Endodermal cell (in vitro differentiated cells): ENCODE measurements around the gene DHX16. TPM values are rescaled to one million over a fixed set of nuclear protein-coding genes. Genes with fewer than 3 reads are reported as not detected.

Experiments used
- DNase-seq: peaks from one replicate; pipeline ENCODE4 v3.0.0-alpha.2; 2017
- H3K27ac ChIP-seq: 2 replicates; pipeline ENCODE4 v1.5.1; 2013; ENCODE audit warnings: mild to moderate bottlenecking, low read depth, low read length, moderate library complexity
- H3K27me3 ChIP-seq: 2 replicates; pipeline ENCODE4 v1.6.1; 2013; ENCODE audit warnings: mild to moderate bottlenecking, low read length, moderate library complexity; ENCODE audit not compliant: insufficient read depth, control insufficient read depth, poor library complexity, severe bottlenecking
- H3K36me3 ChIP-seq: 2 replicates; pipeline ENCODE4 v1.7.0; 2013; ENCODE audit warnings: mild to moderate bottlenecking, low read length, moderate library complexity; ENCODE audit not compliant: control insufficient read depth, insufficient read depth
- H3K4me1 ChIP-seq: one replicate; pipeline ENCODE4 v1.7.0; 2013; ENCODE audit warnings: low read length; ENCODE audit not compliant: control insufficient read depth, insufficient read depth
- H3K4me3 ChIP-seq: 2 replicates; pipeline ENCODE4 v1.5.1; 2013; ENCODE audit warnings: mild to moderate bottlenecking, low read length, moderate library complexity
- H3K9ac ChIP-seq: 2 replicates; pipeline ENCODE4 v1.6.1; 2013; ENCODE audit warnings: mild to moderate bottlenecking, low read length, moderate library complexity; ENCODE audit not compliant: poor library complexity, severe bottlenecking; ENCODE audit errors: extremely low read depth
- H3K9me3 ChIP-seq: 2 replicates; pipeline ENCODE4 v1.6.1; 2013; ENCODE audit warnings: mild to moderate bottlenecking, low read length, moderate library complexity; ENCODE audit not compliant: control insufficient read depth
- H3K27ac Mint-ChIP-seq: 2 replicates; pipeline ENCODE4 v1.8.0; 2020; ENCODE audit warnings: mixed read lengths
- H3K27me3 Mint-ChIP-seq: 2 replicates; pipeline ENCODE4 v1.8.0; 2021; ENCODE audit warnings: mild to moderate bottlenecking, mixed read lengths; ENCODE audit not compliant: insufficient read depth
- H3K36me3 Mint-ChIP-seq: 2 replicates; pipeline ENCODE4 v1.8.0; 2020; ENCODE audit warnings: low read depth, mixed read lengths
- H3K4me1 Mint-ChIP-seq: 2 replicates; pipeline ENCODE4 v1.8.0; 2020; ENCODE audit warnings: mixed read lengths
- H3K4me3 Mint-ChIP-seq: 2 replicates; pipeline ENCODE4 v1.8.0; 2020; ENCODE audit warnings: mild to moderate bottlenecking, moderate library complexity, mixed read lengths
- H3K9me3 Mint-ChIP-seq: 2 replicates; pipeline ENCODE4 v1.8.0; 2020; ENCODE audit warnings: mild to moderate bottlenecking, mixed read lengths
- CTCF ChIP-seq: fragments of 200-600 bp; sonication (generic); conservative IDR thresholded peaks from 2 replicates; pipeline ENCODE4 v1.5.0; 2021; ENCODE audit warnings: antibody characterized with exemption, mild to moderate bottlenecking
- WGBS, 2 experiments: methylation state at CpG; one replicate each; pipeline versions ENCODE4 v1.1.5 to v1.1.7; 2013; ENCODE audit warnings: missing lambda C conversion rate in 2 of 2, mixed read lengths in 1 of 2; ENCODE audit not compliant: insufficient coverage in 1 of 2, insufficient read length in 1 of 2; 5-methylcytosine and 5-hydroxymethylcytosine counted together
- total RNA-seq, 2 donors: library from RNA; stranded (reverse); fragmentation: NEBNext Ultra II Directional in 1 of 2; extraction: Animal tissue kit (Norgen Biotek cat#: 25700) in 1 of 2; gene quantifications; 2 replicates in 1 of 2; 3 replicates in 1 of 2; pipeline ENCODE4 v1.2.1, GENCODE V29; 2021

Gene DHX16
- total RNA-seq, 2 donors from 2014 or later, result 33.5 to 33.9 TPM

- no peaks in the 10 kb centered on the region for H3K27me3 Mint-ChIP-seq
- no peak for TF ChIP-seq CTCF
- H3K27me3 ChIP-seq, result no peaks in the 10 kb centered on the region
- H3K4me1 ChIP-seq, result no peaks in the 10 kb centered on the region
- H3K4me3 ChIP-seq, result no peak overlapping the region
- peaks cover 73% of the 10 kb centered on the region for H3K36me3 Mint-ChIP-seq
- no peak overlapping the region for H3K4me3 Mint-ChIP-seq
- H3K9me3 Mint-ChIP-seq, result no peaks in the 10 kb centered on the region
- no peak overlapping the region for H3K27ac Mint-ChIP-seq
- no peaks in the 10 kb centered on the region for H3K9me3 ChIP-seq
- H3K27ac ChIP-seq, result no peak overlapping the region
- H3K36me3 ChIP-seq, result peaks cover 91% of the 10 kb centered on the region
- H3K4me1 Mint-ChIP-seq, result no peaks in the 10 kb centered on the region
- H3K9ac ChIP-seq, result no peak overlapping the region
- no peak for DNase-seq
- WGBS, 2 experiments, result 93% methylated on average over 5 to 7 of the region's 7 CpGs
Observed at GRCh38 chr6:30656513-30656912, 16.3 kb downstream of the DHX16 start.

- Mint-ChIP-seq H3K27ac (no peak overlapping the region), H3K27me3 (no peaks in the 10 kb centered on the region), H3K4me1 (no peaks in the 10 kb centered on the region), H3K4me3 (no peak overlapping the region), H3K36me3 (peaks cover 74% of the 10 kb centered on the region), H3K9me3 (no peaks in the 10 kb centered on the region)
- no peaks in the 10 kb centered on the region for H3K27me3 ChIP-seq
- H3K9ac ChIP-seq, result no peak overlapping the region
- H3K4me3 ChIP-seq, result no peak overlapping the region
- TF ChIP-seq CTCF, result no peak
- H3K4me1 ChIP-seq, result no peaks in the 10 kb centered on the region
- H3K27ac ChIP-seq, result no peak overlapping the region
- H3K9me3 ChIP-seq, result no peaks in the 10 kb centered on the region
- 88 to 95% methylated on average over 1 to 3 of the region's 3 CpGs for WGBS, 2 experiments
- peaks cover 95% of the 10 kb centered on the region for H3K36me3 ChIP-seq
- no peak for DNase-seq
Observed at GRCh38 chr6:30655743-30656094, 17.1 kb downstream of the DHX16 start.

- Histone ChIP-seq H3K27me3 (no peaks in the 10 kb centered on the region), H3K27ac (no peak overlapping the region), H3K4me3 (no peak overlapping the region), H3K9ac (no peak overlapping the region), H3K36me3 (peaks cover 89% of the 10 kb centered on the region), H3K9me3 (no peaks in the 10 kb centered on the region), H3K4me1 (no peaks in the 10 kb centered on the region)
- Mint-ChIP-seq H3K27me3 (no peaks in the 10 kb centered on the region), H3K9me3 (no peaks in the 10 kb centered on the region), H3K27ac (no peak overlapping the region), H3K36me3 (peaks cover 73% of the 10 kb centered on the region), H3K4me3 (no peak overlapping the region), H3K4me1 (no peaks in the 10 kb centered on the region)
- DNase-seq, result no peak
- no peak for TF ChIP-seq CTCF
- WGBS, 2 experiments, result 95 to 98% methylated on average over 12 to 19 of the region's 19 CpGs
Observed at GRCh38 chr6:30654798-30655742, 17.7 kb downstream of the DHX16 start.
